GM12878 (cell line): Measurements from ENCODE around the gene ARHGDIA. TPM values are rescaled to one million over a fixed set of nuclear protein-coding genes. Genes with fewer than 3 reads are reported as not detected.

Experiments used
- ATAC-seq: fragments of 200-7000 bp; cut with Tn5 transposase; 3 replicates; pipeline ENCODE4 v1.9.1; 2020; ENCODE audit warnings: mild to moderate bottlenecking, moderate library complexity
- BruUV-seq: library from RNA; stranded (reverse); fragments of 400-500 nt; replicated peaks from 2 replicates; lab custom pipeline; 2021; lab: Mats Ljungman, UMichigan
- CTCF ChIA-PET: fragments of 300-600 bp; sonication (Branson Sonifier 250); formaldehyde crosslinking; extraction: SDS; loops from one replicate; lab custom pipeline; 2021; ENCODE audit warnings: inconsistent platforms; lab: Yijun Ruan, JAX
- POLR2A ChIA-PET: fragments of 350-600 bp; formaldehyde crosslinking; extraction: SDS; loops from one replicate; lab custom pipeline; 2021; ENCODE audit warnings: inconsistent platforms; lab: Charles Lee
- RAD21 ChIA-PET: fragments of 300-600 bp; sonication (Branson Sonifier 250); formaldehyde crosslinking; loops from one replicate; lab custom pipeline; 2023; ENCODE audit warnings: antibody characterized with exemption; ENCODE audit not compliant: unreplicated experiment; lab: Charles Lee
- SMC1A ChIA-PET: fragments of 300-600 bp; sonication (Branson Sonifier 250); formaldehyde crosslinking; loops from one replicate; lab custom pipeline; 2023; ENCODE audit not compliant: unreplicated experiment, uncharacterized antibody; lab: Charles Lee
- DNase-seq: peaks from one replicate; pipeline ENCODE4 v3.0.0-alpha.2; 2011; ENCODE audit warnings: low read depth, low spot score
- FAIRE-seq: peaks from 3 replicates; lab custom pipeline; 2011; peaks lifted over from hg19 to GRCh38; lab: Jason Lieb, UNC
- H2AFZ ChIP-seq: 2 replicates; pipeline ENCODE4 v1.6.0; 2011; ENCODE audit warnings: low read depth, low read length, control low read depth; ENCODE audit not compliant: control insufficient read depth
- H3K27ac ChIP-seq: 2 replicates; pipeline ENCODE4 v1.5.1; 2011; ENCODE audit warnings: control low read depth; ENCODE audit not compliant: control insufficient read depth, insufficient read depth
- H3K27me3 ChIP-seq, 2 experiments: replicated peaks in 1 of 2; 2 replicates each; pipeline versions ENCODE4 v1.6.0 to v1.6.1; 2011; ENCODE audit warnings: low read length in 1 of 2; ENCODE audit not compliant: control insufficient read depth in 2 of 2, insufficient read depth in 2 of 2
- H3K36me3 ChIP-seq, 2 experiments: 2 replicates each; pipeline ENCODE4 v1.5.1; 2011; ENCODE audit warnings: low read length in 1 of 2; ENCODE audit not compliant: control insufficient read depth in 2 of 2, insufficient read depth in 2 of 2
- H3K4me1 ChIP-seq: 2 replicates; pipeline ENCODE4 v1.6.1; 2011; ENCODE audit warnings: mild to moderate bottlenecking, low read length, moderate library complexity, mixed read lengths; ENCODE audit not compliant: control insufficient read depth, insufficient read depth
- H3K4me2 ChIP-seq: 2 replicates; pipeline ENCODE4 v1.6.0; 2011; ENCODE audit warnings: control low read depth; ENCODE audit not compliant: control insufficient read depth, insufficient read depth
- H3K4me3 ChIP-seq: fragments of 200-600 bp; sonication (generic); 2 replicates; pipeline ENCODE4 v1.5.1; 2016
- H3K79me2 ChIP-seq: 2 replicates; pipeline ENCODE4 v1.6.0; 2011; ENCODE audit warnings: low read length; ENCODE audit not compliant: control insufficient read depth, insufficient read depth
- H3K9ac ChIP-seq: 2 replicates; pipeline ENCODE4 v1.8.0; 2011; ENCODE audit warnings: low read length, control low read depth, mixed read lengths; ENCODE audit not compliant: control insufficient read depth, insufficient read depth
- H3K9me3 ChIP-seq: replicated peaks from 3 replicates; pipeline ENCODE4 v1.5.1; 2011; ENCODE audit warnings: mild to moderate bottlenecking, low read length; ENCODE audit not compliant: control insufficient read depth, insufficient read depth
- H4K20me1 ChIP-seq: 2 replicates; pipeline ENCODE4 v1.6.0; 2011; ENCODE audit not compliant: control insufficient read depth, insufficient read depth
- BCL11A ChIP-seq: IDR thresholded peaks from 2 replicates; pipeline ENCODE4 v1.6.1; 2011; ENCODE audit warnings: low read depth, low read length
- HDAC6 ChIP-seq: fragments of 200-600 bp; sonication (generic); IDR thresholded peaks from one replicate; pipeline ENCODE4 v1.8.0; 2017; ENCODE audit warnings: antibody characterized with exemption; ENCODE audit not compliant: unreplicated experiment
- IRF3 ChIP-seq: fragments of 450-650 bp; IDR thresholded peaks from 2 replicates; pipeline ENCODE4 v1.6.1; 2014; ENCODE audit warnings: mild to moderate bottlenecking
- POLR2AphosphoS5 ChIP-seq: IDR thresholded peaks from 2 replicates; pipeline ENCODE4 v1.6.1; 2011; ENCODE audit warnings: mild to moderate bottlenecking, low read length, inconsistent platforms
- RAD21 ChIP-seq: IDR thresholded peaks from 2 replicates; pipeline ENCODE4 v1.6.1; 2011; ENCODE audit warnings: mild to moderate bottlenecking, low read depth, low read length, moderate library complexity; ENCODE audit not compliant: insufficient read depth
- WGBS: methylation state at CpG from one replicate; pipeline ENCODE4 v1.1.6; 2016; ENCODE audit warnings: low lambda C conversion rate; ENCODE audit not compliant: insufficient replicate concordance, insufficient coverage; ENCODE audit errors: missing lambda C conversion rate; 5-methylcytosine and 5-hydroxymethylcytosine counted together
- in situ Hi-C: fragments of 300-500 bp; cut with MboI; formaldehyde crosslinking; loops from 9 replicates; pipeline ENCODE4 v1.14.3; 2018; ENCODE audit warnings: mixed read lengths
- intact Hi-C: fragments of 100-400 bp; cut with micrococcal nuclease; formaldehyde crosslinking; loops from one replicate; pipeline ENCODE4 v1.14.2; 2022; ENCODE audit not compliant: unreplicated experiment
- polyA plus RNA-seq, 11 experiments: library from polyadenylated mRNA; depleted of rRNA in 4 of 11; unstranded in 6 of 11; stranded (reverse) in 5 of 11; fragments of >200 nt; fragmentation: Nextera tagmentation in 4 of 11; fragmentation: Illumina TruSeq in 1 of 11; extraction: Ambion mirVana in 4 of 11; extraction: Trizol in 1 of 11; gene quantifications; 1 replicate in 1 of 11; 2 replicates in 10 of 11; pipeline versions ENCODE4 v1.2.1 to v1.2.3, GENCODE V29; 2011 to 2016; ENCODE audit warnings: inconsistent platforms in 2 of 11, missing spikeins in 2 of 11, low read depth in 1 of 11
- total RNA-seq, 4 experiments: library from RNA; depleted of rRNA in 3 of 4; stranded (reverse); fragments of >200 nt in 3 of 4; fragmentation: Illumina TruSeq in 1 of 4; extraction: Trizol in 1 of 4; gene quantifications; 2 replicates each; pipeline versions ENCODE4 v1.2.1 to v1.2.3, GENCODE V29; 2013 to 2021

Gene ARHGDIA
- total and polyA plus RNA-seq, 10 of the 15 experiments (the other 5 are each of a cell fraction or from before 2014, with no cell fraction given) = 17.9 to 552 (median 169) TPM

- in situ Hi-C loops (no loop called here), intact Hi-C loops (no loop called here)
- RAD21 ChIA-PET = no interaction called here
- DNase-seq (no peak), ATAC-seq (no peak), FAIRE-seq (no peak)
- Histone ChIP-seq H3K9ac (no peak overlapping the region), H3K27ac (no peak overlapping the region), H2AFZ (no peak overlapping the region), H3K4me3 (no peak overlapping the region), H3K27me3 (no peaks in the 10 kb centered on the region), H3K4me2 (no peak overlapping the region), H3K9me3 (no peaks in the 10 kb centered on the region), H3K36me3 (peaks cover 23 to 29% of the 10 kb centered on the region in 2 experiments; a peak in 3 of 4 replicates), H3K4me1 (peaks cover 6% of the 10 kb centered on the region), H4K20me1 (0 out of 2 replicates have a peak, but pooled peaks cover 3% of the 10 kb centered on the region), H3K79me2 (peaks cover 15% of the 10 kb centered on the region)
- POLR2A ChIA-PET = interaction anchor here (0.5 to 1.4 kb wide), 3 partner anchors 12 to 46 kb away, joined by 3 to 6 read pairs (median 3); no protein-coding TSS in a partner anchor
- CTCF ChIA-PET = no interaction called here
- SMC1A ChIA-PET = no interaction called here
- BruUV-seq = no TSS peak
- TF ChIP-seq POLR2AphosphoS5 (peak; percentile 5; the same call in 1 of the 2 replicates), RAD21 (no peak)
- WGBS = 80% methylated on average over 11 of the region's 11 CpGs
These were observed 13.4 kb upstream of the ARHGDIA start for GRCh38 chr17:81884520-81884919.

- H3K9me3 ChIP-seq = no peaks in the 10 kb centered on the region
- intact Hi-C loops = no loop called here
- TF ChIP-seq IRF3 = no peak
- TF ChIP-seq BCL11A = no peak
- no peak for TF ChIP-seq HDAC6
- TF ChIP-seq, all 136 proteins: peak for 0
- no peaks in the 10 kb centered on the region for H3K79me2 ChIP-seq
- no peak overlapping the region for H3K27ac ChIP-seq
- POLR2A ChIA-PET = interaction anchor here (1.0 to 1.3 kb wide), 2 partner anchors 9 to 46 kb away, joined by 3 to 4 read pairs; partner anchors contain the start of gene MCRIP1
- CTCF ChIA-PET = no interaction called here
- no peak overlapping the region for H3K9ac ChIP-seq
- ATAC-seq (no peak), FAIRE-seq (peak; percentile 38), DNase-seq (no peak)
- H3K36me3 ChIP-seq = peaks cover 1 to 2% of the 10 kb centered on the region in 2 experiments; a peak in 1 of 4 replicates
- SMC1A ChIA-PET = no interaction called here
- in situ Hi-C loops = no loop called here
- RAD21 ChIA-PET = no interaction called here
- H3K4me2 ChIP-seq = no peak overlapping the region
- no peak overlapping the region for H3K4me3 ChIP-seq
- BruUV-seq = no TSS peak
- H3K4me1 ChIP-seq = no peaks in the 10 kb centered on the region
- H2AFZ ChIP-seq = no peak overlapping the region
- WGBS = 66% methylated on average over 5 of the region's 5 CpGs
- H4K20me1 ChIP-seq = no peaks in the 10 kb centered on the region
- no peaks in the 10 kb centered on the region for H3K27me3 ChIP-seq
These were observed 8.0 kb upstream of the ARHGDIA start for GRCh38 chr17:81879121-81879520.
